Activated CD4-positive, alpha-beta T cell treated with anti-CD3 and anti-CD28 coated beads, Interleukin-2, amount 50 U/mL, for 16 hours (primary cell): ENCODE results near the gene MAPT.

Experiments
- DNase-seq: peaks from one replicate; pipeline ENCODE4 v3.0.0-alpha.2; 2020

MAPT gene

GRCh38 chr17:46037722-46038255 is 143.4 kb downstream of the MAPT start:
- DNase-seq, result no peak

GRCh38 chr17:46038414-46038813 is 144.1 kb downstream of the MAPT start:
- DNase-seq, result no peak

GRCh38 chr17:46038937-46039336 is 144.6 kb downstream of the MAPT start:
- no peak for DNase-seq

GRCh38 chr17:46039592-46040186 is 145.3 kb downstream of the MAPT start:
- DNase-seq, result no peak

- no peak for DNase-seq
Observed at GRCh38 chr17:46042246-46042645, 147.9 kb downstream of the MAPT start.

- DNase-seq, result no peak
Observed at GRCh38 chr17:46042925-46043324, 148.6 kb downstream of the MAPT start.

- DNase-seq, result no peak
Observed at GRCh38 chr17:46043606-46044005, 149.3 kb downstream of the MAPT start.

- peak; percentile 38 for DNase-seq
Observed at GRCh38 chr17:46044286-46044928, 150.1 kb downstream of the MAPT start.

GRCh38 chr17:46044989-46045388 is 150.6 kb downstream of the MAPT start:
- no peak for DNase-seq

- DNase-seq, result peak; percentile 46
Observed at GRCh38 chr17:46045639-46046038, 151.3 kb downstream of the MAPT start.

GRCh38 chr17:46046957-46047356 is 152.6 kb downstream of the MAPT start:
- no peak for DNase-seq

- no peak for DNase-seq
Observed at GRCh38 chr17:46047398-46047797, 153.0 kb downstream of the MAPT start.

GRCh38 chr17:46047856-46048255 is 153.5 kb downstream of the MAPT start:
- no peak for DNase-seq

GRCh38 chr17:46049656-46050055 is 155.3 kb downstream of the MAPT start:
- no peak for DNase-seq

GRCh38 chr17:46053911-46054534 is 159.7 kb downstream of the MAPT start:
- no peak for DNase-seq

- DNase-seq, result peak; percentile 31
Observed at GRCh38 chr17:46056800-46057304, 162.5 kb downstream of the MAPT start.

- DNase-seq, result no peak
Observed at GRCh38 chr17:46057366-46057765, 163.0 kb downstream of the MAPT start.

- no peak for DNase-seq
Observed at GRCh38 chr17:46059486-46059885, 165.1 kb downstream of the MAPT start.

GRCh38 chr17:46060461-46060860 is 166.1 kb downstream of the MAPT start:
- DNase-seq, result no peak

GRCh38 chr17:46061435-46061834 is 167.1 kb downstream of the MAPT start:
- DNase-seq, result no peak

- no peak for DNase-seq
Observed at GRCh38 chr17:46063241-46063640, 168.9 kb downstream of the MAPT start.

- no peak for DNase-seq
Observed at GRCh38 chr17:46064460-46064859, 170.1 kb downstream of the MAPT start.

GRCh38 chr17:46071796-46072195 is 177.4 kb downstream of the MAPT start:
- no peak for DNase-seq

GRCh38 chr17:46072998-46073397 is 178.6 kb downstream of the MAPT start:
- no peak for DNase-seq
